Keratinocyte (primary cell): Measurements from ENCODE around the gene OR10P1. TPM values are rescaled to one million over a fixed set of nuclear protein-coding genes. Genes with fewer than 3 reads are reported as not detected.

Experiments
- DNase-seq: peaks from one replicate; pipeline ENCODE4 v3.0.0-alpha.2; 2011; ENCODE audit warnings: low read depth, missing footprints, low spot score
- FAIRE-seq: peaks from 2 replicates; lab custom pipeline; 2011; peaks lifted over from hg19 to GRCh38; lab: Jason Lieb, UNC
- H2AFZ ChIP-seq: 2 replicates; pipeline ENCODE4 v1.6.0; 2012; ENCODE audit warnings: low read length, control low read depth, inconsistent platforms; ENCODE audit not compliant: control insufficient read depth
- H3K27ac ChIP-seq: 2 replicates; pipeline ENCODE4 v1.5.1; 2011; ENCODE audit warnings: low read length; ENCODE audit not compliant: control insufficient read depth, insufficient read depth
- H3K27me3 ChIP-seq: 3 replicates; pipeline ENCODE4 v1.6.0; 2011; ENCODE audit warnings: low read length; ENCODE audit not compliant: control insufficient read depth, insufficient read depth; ENCODE audit errors: extremely low read depth
- H3K36me3 ChIP-seq, 2 experiments: 2 replicates in 1 of 2; 3 replicates in 1 of 2; pipeline ENCODE4 v1.5.1; 2011; ENCODE audit warnings: low read length in 2 of 2, mild to moderate bottlenecking in 1 of 2; ENCODE audit not compliant: control insufficient read depth in 2 of 2, insufficient read depth in 2 of 2; ENCODE audit errors: extremely low read depth in 1 of 2
- H3K4me1 ChIP-seq: 3 replicates; pipeline ENCODE4 v1.5.1; 2011; ENCODE audit warnings: low read length; ENCODE audit not compliant: control insufficient read depth, insufficient read depth; ENCODE audit errors: extremely low read depth
- H3K4me2 ChIP-seq: 3 replicates; pipeline ENCODE4 v1.6.0; 2011; ENCODE audit warnings: low read depth, low read length; ENCODE audit not compliant: control insufficient read depth, insufficient read depth; ENCODE audit errors: extremely low read depth
- H3K4me3 ChIP-seq, 3 experiments: fragments of 200-600 bp in 1 of 3; sonication (generic) in 1 of 3; 2 replicates in 2 of 3; 3 replicates in 1 of 3; pipeline ENCODE4 v1.5.1; 2011 to 2016; ENCODE audit warnings: low read length in 3 of 3, mild to moderate bottlenecking in 3 of 3, control low read depth in 2 of 3, inconsistent platforms in 1 of 3, low read depth in 1 of 3, mixed read lengths in 1 of 3, mixed run types in 1 of 3, moderate library complexity in 1 of 3; ENCODE audit not compliant: control insufficient read depth in 2 of 3, insufficient read depth in 2 of 3; ENCODE audit errors: extremely low read depth in 1 of 3
- H3K79me2 ChIP-seq: 2 replicates; pipeline ENCODE4 v1.6.0; 2012; ENCODE audit warnings: low read length; ENCODE audit not compliant: control insufficient read depth, insufficient read depth
- H3K9ac ChIP-seq: 3 replicates; pipeline ENCODE4 v1.6.0; 2011; ENCODE audit warnings: low read length; ENCODE audit not compliant: control insufficient read depth, insufficient read depth; ENCODE audit errors: extremely low read depth
- H3K9me1 ChIP-seq: 3 replicates; pipeline ENCODE4 v1.6.0; 2011; ENCODE audit warnings: low read length; ENCODE audit not compliant: control insufficient read depth, insufficient read depth; ENCODE audit errors: extremely low read depth
- H3K9me3 ChIP-seq: 2 replicates; pipeline ENCODE4 v1.5.1; 2012; ENCODE audit warnings: low read depth, low read length; ENCODE audit not compliant: control insufficient read depth
- H4K20me1 ChIP-seq: 3 replicates; pipeline ENCODE4 v1.6.0; 2011; ENCODE audit warnings: low read length; ENCODE audit not compliant: control insufficient read depth, insufficient read depth; ENCODE audit errors: extremely low read depth
- EZH2 ChIP-seq: IDR thresholded peaks from one replicate; pipeline ENCODE4 v1.6.1; 2012; ENCODE audit warnings: inconsistent platforms, mild to moderate bottlenecking, low read length, moderate library complexity
- dilution Hi-C: fragments of 300-500 bp; cut with MboI; formaldehyde crosslinking; loops from one replicate; pipeline ENCODE4 v1.7.0; 2020; ENCODE audit warnings: low sequenced_read_pairs; ENCODE audit not compliant: extremely low pct_ligation_motif_present
- polyA plus RNA-seq, 5 experiments: library from polyadenylated mRNA; depleted of rRNA in 3 of 5; stranded (reverse) in 3 of 5; stranded (forward) in 1 of 5; unstranded in 1 of 5; fragments of >200 nt; gene quantifications; 1 replicate in 1 of 5; 2 replicates in 3 of 5; 3 replicates in 1 of 5; pipeline versions ENCODE4 v1.2.1 to v1.2.3, GENCODE V29; 2011 to 2012; ENCODE audit warnings: missing spikeins in 2 of 5, low read depth in 1 of 5, low replicate concordance in 1 of 5
- TF ChIP-seq, protein P1 (sequence below), 3 experiments: IDR thresholded peaks in 1 of 3; conservative IDR thresholded peaks in 1 of 3; optimal IDR thresholded peaks in 1 of 3; 2 replicates in 2 of 3; 3 replicates in 1 of 3; pipeline versions ENCODE3 to v1.5.1; 2011; ENCODE audit warnings: low read length in 3 of 3, mild to moderate bottlenecking in 3 of 3, moderate library complexity in 2 of 3, control low read depth in 1 of 3, inconsistent platforms in 1 of 3; ENCODE audit not compliant: insufficient read depth in 2 of 3; ENCODE audit errors: extremely low read depth in 1 of 3

OR10P1 gene
- polyA plus RNA-seq, 1 donor (not counting 4 experiments of a cell fraction or from before 2014, with no cell fraction given): not detected

DNA sequence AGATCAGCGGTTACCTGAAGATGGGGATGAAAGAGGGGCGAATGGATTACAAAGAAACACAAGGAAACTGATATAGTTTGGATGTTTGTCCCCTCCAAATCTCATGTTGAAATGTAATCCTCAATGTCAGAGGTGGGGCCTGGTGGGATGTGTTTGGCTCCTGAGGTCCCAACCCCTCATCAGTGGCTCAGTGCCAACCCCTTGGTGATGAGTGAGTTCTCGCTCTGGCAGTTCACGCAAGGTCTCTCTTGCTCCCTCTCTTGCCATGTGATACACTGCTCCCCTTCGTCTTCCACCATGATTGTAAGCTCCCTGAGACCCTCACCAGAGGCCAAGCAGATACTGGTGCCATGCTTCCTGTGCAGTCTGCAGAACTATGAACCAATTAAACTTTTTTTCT lies 43.0 kb downstream of the OR10P1 start:
- DNase-seq (no peak), FAIRE-seq (no peak)
- Histone ChIP-seq H3K4me3 (no peak overlapping the region), H3K4me1 (no peaks in the 10 kb centered on the region), H3K9me1 (no peaks in the 10 kb centered on the region), H4K20me1 (no peaks in the 10 kb centered on the region), H2AFZ (no peak overlapping the region), H3K27me3 (peaks cover 12% of the 10 kb centered on the region), H3K36me3 (no peaks in the 10 kb centered on the region), H3K9ac (no peak overlapping the region), H3K27ac (no peak overlapping the region), H3K79me2 (no peaks in the 10 kb centered on the region), H3K9me3 (no peaks in the 10 kb centered on the region), H3K4me2 (no peak overlapping the region)
- dilution Hi-C loops: no loop called here
- TF ChIP-seq EZH2: no peak
- TF ChIP-seq, protein P1, sequence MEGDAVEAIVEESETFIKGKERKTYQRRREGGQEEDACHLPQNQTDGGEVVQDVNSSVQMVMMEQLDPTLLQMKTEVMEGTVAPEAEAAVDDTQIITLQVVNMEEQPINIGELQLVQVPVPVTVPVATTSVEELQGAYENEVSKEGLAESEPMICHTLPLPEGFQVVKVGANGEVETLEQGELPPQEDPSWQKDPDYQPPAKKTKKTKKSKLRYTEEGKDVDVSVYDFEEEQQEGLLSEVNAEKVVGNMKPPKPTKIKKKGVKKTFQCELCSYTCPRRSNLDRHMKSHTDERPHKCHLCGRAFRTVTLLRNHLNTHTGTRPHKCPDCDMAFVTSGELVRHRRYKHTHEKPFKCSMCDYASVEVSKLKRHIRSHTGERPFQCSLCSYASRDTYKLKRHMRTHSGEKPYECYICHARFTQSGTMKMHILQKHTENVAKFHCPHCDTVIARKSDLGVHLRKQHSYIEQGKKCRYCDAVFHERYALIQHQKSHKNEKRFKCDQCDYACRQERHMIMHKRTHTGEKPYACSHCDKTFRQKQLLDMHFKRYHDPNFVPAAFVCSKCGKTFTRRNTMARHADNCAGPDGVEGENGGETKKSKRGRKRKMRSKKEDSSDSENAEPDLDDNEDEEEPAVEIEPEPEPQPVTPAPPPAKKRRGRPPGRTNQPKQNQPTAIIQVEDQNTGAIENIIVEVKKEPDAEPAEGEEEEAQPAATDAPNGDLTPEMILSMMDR (optimal IDR thresholded peaks at IDR 0.05 in 1 of 3, IDR thresholded peaks at IDR 0.05 in 1 of 3, conservative IDR thresholded peaks at IDR 0.05 in 1 of 3; ENCODE audit: extremely low read depth in 1 of 3, insufficient read depth in 2 of 3, low read length in 3 of 3): no peak

DNA sequence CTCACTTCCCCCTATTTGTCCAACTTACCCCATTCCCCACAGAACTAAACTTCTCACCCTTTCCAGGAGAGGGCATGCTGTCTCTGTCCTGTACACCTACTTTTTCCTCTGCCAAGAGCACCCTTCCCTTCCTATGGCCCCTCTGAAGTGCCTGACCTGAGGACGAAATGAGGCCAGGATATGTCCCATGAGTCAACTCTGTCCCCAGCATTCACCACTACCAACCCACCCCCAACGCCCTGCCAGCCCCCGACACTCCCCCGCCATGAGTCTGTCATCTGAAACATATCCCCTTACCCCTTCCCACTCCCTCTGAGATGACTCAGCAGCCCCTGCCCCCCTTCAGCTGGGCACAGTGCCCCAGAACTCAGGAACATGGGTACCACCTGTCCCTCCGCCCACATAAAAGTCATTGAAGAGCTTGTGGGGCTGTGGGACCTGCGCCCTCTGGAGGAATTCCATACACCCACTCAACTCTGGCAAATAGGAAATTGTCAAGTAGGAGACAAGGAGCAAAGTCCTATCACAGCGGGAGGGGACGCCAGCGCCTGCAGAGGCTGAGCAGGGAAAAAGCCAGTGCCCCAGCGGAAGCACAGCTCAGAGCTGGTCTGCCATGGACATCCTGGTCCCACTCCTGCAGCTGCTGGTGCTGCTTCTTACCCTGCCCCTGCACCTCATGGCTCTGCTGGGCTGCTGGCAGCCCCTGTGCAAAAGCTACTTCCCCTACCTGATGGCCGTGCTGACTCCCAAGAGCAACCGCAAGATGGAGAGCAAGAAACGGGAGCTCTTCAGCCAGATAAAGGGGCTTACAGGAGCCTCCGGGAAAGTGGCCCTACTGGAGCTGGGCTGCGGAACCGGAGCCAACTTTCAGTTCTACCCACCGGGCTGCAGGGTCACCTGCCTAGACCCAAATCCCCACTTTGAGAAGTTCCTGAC lies 44.7 kb downstream of the OR10P1 start:
- Histone ChIP-seq H3K27me3 (peaks cover 12% of the 10 kb centered on the region), H3K36me3 (no peaks in the 10 kb centered on the region), H3K4me2 (no peak overlapping the region), H3K9ac (no peak overlapping the region), H3K9me1 (no peaks in the 10 kb centered on the region), H4K20me1 (no peaks in the 10 kb centered on the region), H3K4me1 (no peaks in the 10 kb centered on the region), H3K9me3 (no peaks in the 10 kb centered on the region), H2AFZ (no peak overlapping the region), H3K79me2 (no peaks in the 10 kb centered on the region), H3K4me3 (no peak overlapping the region), H3K27ac (no peak overlapping the region)
- FAIRE-seq (no peak), DNase-seq (no peak)
- no peak for TF ChIP-seq EZH2
- TF ChIP-seq, protein P1 (optimal IDR thresholded peaks at IDR 0.05 in 1 of 3, IDR thresholded peaks at IDR 0.05 in 1 of 3, conservative IDR thresholded peaks at IDR 0.05 in 1 of 3; ENCODE audit: extremely low read depth in 1 of 3, insufficient read depth in 2 of 3, low read length in 3 of 3): peak; percentile 11 to 68 (median 33)
- dilution Hi-C loops: no loop called here
